Activated naive CD8-positive, alpha-beta T cell treated with anti-CD3 and anti-CD28 coated beads, Interleukin-2, amount 50 U/mL, for 16 hours (primary cell): ENCODE measurements around the gene ACVR1.
"Not testable (repeated sequence)": the region's sequence is repeated elsewhere in the genome, so short reads cannot be mapped to it uniquely, and the experiment has no call there.

Experiments used
- DNase-seq: peaks from one replicate; pipeline ENCODE4 v3.0.0-alpha.2; 2020; ENCODE audit warnings: low read depth, low spot score

Gene ACVR1

GRCh38 chr2:157894694-157895435 lies 18.7 kb upstream of the ACVR1 start:
- no peak for DNase-seq

- no peak for DNase-seq
Observed at GRCh38 chr2:157893611-157894010, 17.5 kb upstream of the ACVR1 start.

GRCh38 chr2:157891643-157892041 lies 15.5 kb upstream of the ACVR1 start:
- no peak for DNase-seq

- DNase-seq = no peak
Observed at GRCh38 chr2:157890969-157891642, 15.0 kb upstream of the ACVR1 start.

GRCh38 chr2:157887946-157888345 lies 11.8 kb upstream of the ACVR1 start:
- DNase-seq = no peak

GRCh38 chr2:157884533-157884932 lies 8.4 kb upstream of the ACVR1 start:
- not testable (repeated sequence) for DNase-seq

GRCh38 chr2:157880927-157881326 lies 4.8 kb upstream of the ACVR1 start:
- DNase-seq = no peak

- DNase-seq = no peak
Observed at GRCh38 chr2:157877761-157878400, 1.8 kb upstream of the ACVR1 start.

GRCh38 chr2:157876786-157877138 lies 632 bp upstream of the ACVR1 start:
- no peak for DNase-seq

GRCh38 chr2:157875641-157876065 lies 477 bp downstream of the ACVR1 start:
- DNase-seq = peak; percentile 27

GRCh38 chr2:157874997-157875640 lies 1.0 kb downstream of the ACVR1 start:
- DNase-seq = no peak

- DNase-seq = no peak
Observed at GRCh38 chr2:157874348-157874747, 1.8 kb downstream of the ACVR1 start.

GRCh38 chr2:157872791-157873190 lies 3.3 kb downstream of the ACVR1 start:
- DNase-seq = no peak

- no peak for DNase-seq
Observed at GRCh38 chr2:157871415-157871814, 4.7 kb downstream of the ACVR1 start.

- no peak for DNase-seq
Observed at GRCh38 chr2:157868993-157869392, 7.1 kb downstream of the ACVR1 start.

- DNase-seq = no peak
Observed at GRCh38 chr2:157867703-157868102, 8.4 kb downstream of the ACVR1 start.

- DNase-seq = no peak
Observed at GRCh38 chr2:157866666-157867642, 9.2 kb downstream of the ACVR1 start.

- DNase-seq = no peak
Observed at GRCh38 chr2:157866202-157866601, 9.9 kb downstream of the ACVR1 start.

GRCh38 chr2:157864857-157865430 lies 11.2 kb downstream of the ACVR1 start:
- no peak for DNase-seq

- DNase-seq = no peak
Observed at GRCh38 chr2:157858846-157859245, 17.3 kb downstream of the ACVR1 start.

GRCh38 chr2:157857881-157858280 lies 18.2 kb downstream of the ACVR1 start:
- DNase-seq = no peak
